Skeletal muscle satellite cell (primary cell): ENCODE results near the gene DCLK2.
A peak's percentile ranks its signal among the peaks of the same experiment; 100 is the strongest.

ENCODE experiments used
- H3K27me3 ChIP-seq: 2 replicates; pipeline ENCODE4 v1.7.0; 2013; ENCODE audit warnings: low read length; ENCODE audit not compliant: control insufficient read depth, insufficient read depth
- H3K36me3 ChIP-seq: 2 replicates; pipeline ENCODE4 v1.7.0; 2013; ENCODE audit warnings: mild to moderate bottlenecking, control low read depth, low read length; ENCODE audit not compliant: insufficient read depth
- H3K4me1 ChIP-seq: 2 replicates; pipeline ENCODE4 v1.7.0; 2013; ENCODE audit warnings: low read length; ENCODE audit not compliant: control insufficient read depth, insufficient read depth
- H3K4me2 ChIP-seq: 2 replicates; pipeline ENCODE4 v1.7.0; 2013; ENCODE audit warnings: mild to moderate bottlenecking, low read length
- H3K4me3 ChIP-seq: 2 replicates; pipeline ENCODE4 v1.7.0; 2013; ENCODE audit warnings: low read length
- H3K9ac ChIP-seq: 2 replicates; pipeline ENCODE4 v1.7.0; 2013; ENCODE audit warnings: mild to moderate bottlenecking, low read depth, low read length, moderate library complexity
- H3K9me3 ChIP-seq: replicated peaks from 2 replicates; pipeline ENCODE4 v1.7.0; 2013; ENCODE audit warnings: mild to moderate bottlenecking, control low read depth, low read length

DCLK2 gene

GRCh38 chr4:150280975-150281374 is 202.7 kb downstream of the DCLK2 start:
- no peaks in the 10 kb centered on the region for H3K27me3 ChIP-seq
- H3K4me2 ChIP-seq, result peak overlapping the region; percentile 65
- no peaks in the 10 kb centered on the region for H3K9me3 ChIP-seq
- H3K4me3 ChIP-seq, result no peak overlapping the region
- peaks cover 38% of the 10 kb centered on the region for H3K4me1 ChIP-seq
- peak overlapping the region; percentile 40 for H3K9ac ChIP-seq
- no peaks in the 10 kb centered on the region for H3K36me3 ChIP-seq

DNA sequence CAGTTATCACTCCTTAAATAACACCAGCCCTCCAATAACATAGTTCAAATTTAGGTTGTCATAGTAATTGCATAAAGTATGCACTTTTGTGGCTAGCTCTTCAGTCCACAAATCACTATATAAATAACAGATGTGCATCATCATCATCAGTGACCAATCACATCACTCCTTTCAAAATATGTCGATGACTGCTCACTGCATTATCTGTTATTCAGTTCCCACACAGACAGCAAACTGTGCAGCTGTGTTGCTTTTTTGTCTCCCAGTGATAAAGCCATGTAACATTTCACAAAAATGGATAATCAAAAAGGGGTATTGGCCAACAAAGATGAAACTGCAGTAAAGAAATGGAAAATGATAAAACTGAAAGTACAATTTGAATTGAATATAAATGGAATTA is 205.4 kb downstream of the DCLK2 start:
- Histone ChIP-seq H3K27me3 (no peaks in the 10 kb centered on the region), H3K9me3 (no peaks in the 10 kb centered on the region), H3K36me3 (no peaks in the 10 kb centered on the region), H3K4me1 (peaks cover 38% of the 10 kb centered on the region), H3K9ac (peak overlapping the region; percentile 76), H3K4me3 (peak overlapping the region; percentile 32), H3K4me2 (peak overlapping the region; percentile 69)

GRCh38 chr4:150286656-150287055 is 208.4 kb downstream of the DCLK2 start:
- H3K4me2 ChIP-seq, result no peak overlapping the region
- H3K36me3 ChIP-seq, result no peaks in the 10 kb centered on the region
- peaks cover 18% of the 10 kb centered on the region for H3K4me1 ChIP-seq
- no peak overlapping the region for H3K9ac ChIP-seq
- H3K27me3 ChIP-seq, result no peaks in the 10 kb centered on the region
- no peaks in the 10 kb centered on the region for H3K9me3 ChIP-seq
- no peak overlapping the region for H3K4me3 ChIP-seq

GRCh38 chr4:150289198-150289597 is 211.0 kb downstream of the DCLK2 start:
- Histone ChIP-seq H3K27me3 (no peaks in the 10 kb centered on the region), H3K4me2 (no peak overlapping the region), H3K4me3 (no peak overlapping the region), H3K9me3 (no peaks in the 10 kb centered on the region), H3K4me1 (peaks cover 4% of the 10 kb centered on the region), H3K36me3 (no peaks in the 10 kb centered on the region), H3K9ac (no peak overlapping the region)

- H3K27me3 ChIP-seq, result no peaks in the 10 kb centered on the region
- no peaks in the 10 kb centered on the region for H3K36me3 ChIP-seq
- no peaks in the 10 kb centered on the region for H3K4me1 ChIP-seq
- no peaks in the 10 kb centered on the region for H3K9me3 ChIP-seq
- no peak overlapping the region for H3K9ac ChIP-seq
- H3K4me2 ChIP-seq, result no peak overlapping the region
- H3K4me3 ChIP-seq, result no peak overlapping the region
These were observed 211.6 kb downstream of the DCLK2 start for GRCh38 chr4:150289881-150290280.

GRCh38 chr4:150297861-150298474 is 219.7 kb downstream of the DCLK2 start:
- H3K9me3 ChIP-seq, result no peaks in the 10 kb centered on the region
- no peak overlapping the region for H3K4me2 ChIP-seq
- H3K36me3 ChIP-seq, result no peaks in the 10 kb centered on the region

DNA sequence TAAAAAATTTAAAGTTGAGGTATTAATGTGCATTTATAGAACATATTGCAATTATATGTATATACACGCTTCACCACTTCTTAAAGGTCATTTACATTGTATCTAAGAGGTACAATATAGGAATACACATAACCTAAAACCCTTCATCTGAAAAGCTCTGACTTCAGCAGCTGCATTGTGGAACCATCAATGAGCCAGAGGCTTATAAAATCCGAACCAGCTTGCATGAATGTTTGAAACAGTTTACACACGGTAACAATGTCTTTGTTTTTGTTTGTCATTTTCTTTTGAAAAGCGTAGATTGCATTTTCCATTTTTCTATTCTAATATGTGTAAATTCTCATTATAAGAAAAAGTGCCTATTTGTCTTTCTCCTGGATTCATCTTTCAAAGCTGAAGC is 221.6 kb downstream of the DCLK2 start:
- peaks cover 15% of the 10 kb centered on the region for H3K4me1 ChIP-seq
- H3K4me3 ChIP-seq, result no peak overlapping the region
- H3K9ac ChIP-seq, result no peak overlapping the region
- H3K27me3 ChIP-seq, result no peaks in the 10 kb centered on the region
- no peaks in the 10 kb centered on the region for H3K9me3 ChIP-seq
- H3K4me2 ChIP-seq, result no peak overlapping the region
- H3K36me3 ChIP-seq, result no peaks in the 10 kb centered on the region

More at GRCh38 chr4:150297861-150298474, 219.7 kb downstream of the DCLK2 start:
- Histone ChIP-seq H3K4me3 (no peak overlapping the region), H3K9ac (no peak overlapping the region), H3K4me1 (peaks cover 12% of the 10 kb centered on the region), H3K27me3 (no peaks in the 10 kb centered on the region)

DNA sequence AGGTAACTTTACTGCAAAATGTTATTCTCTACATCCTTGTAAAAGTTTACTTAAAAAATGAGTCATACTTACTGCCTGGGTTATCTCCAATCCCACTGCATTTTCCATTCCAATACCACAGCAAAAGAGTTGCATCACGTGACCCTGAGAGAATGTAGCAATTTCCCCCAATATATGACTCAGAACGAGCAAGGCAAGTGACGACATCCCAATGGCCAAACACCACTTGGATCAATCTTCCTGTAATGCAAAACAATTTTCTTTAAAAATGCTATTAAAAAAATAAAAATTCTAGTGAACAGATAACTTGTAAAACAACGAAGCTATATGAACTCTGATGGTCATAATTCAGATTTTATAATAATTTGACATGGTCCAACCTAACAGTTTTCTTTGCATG is 224.3 kb downstream of the DCLK2 start:
- Histone ChIP-seq H3K4me2 (no peak overlapping the region), H3K4me1 (peaks cover 35% of the 10 kb centered on the region), H3K36me3 (no peaks in the 10 kb centered on the region), H3K27me3 (no peaks in the 10 kb centered on the region), H3K9ac (no peak overlapping the region), H3K4me3 (no peak overlapping the region), H3K9me3 (no peaks in the 10 kb centered on the region)

- H3K4me3 ChIP-seq, result no peak overlapping the region
- no peaks in the 10 kb centered on the region for H3K36me3 ChIP-seq
- H3K9me3 ChIP-seq, result no peaks in the 10 kb centered on the region
- peaks cover 64% of the 10 kb centered on the region for H3K4me1 ChIP-seq
- no peaks in the 10 kb centered on the region for H3K27me3 ChIP-seq
- H3K4me2 ChIP-seq, result peak overlapping the region; percentile 65
- H3K9ac ChIP-seq, result peak overlapping the region; percentile 59
These were observed 227.8 kb downstream of the DCLK2 start for GRCh38 chr4:150305995-150306394.

- H3K4me2 ChIP-seq, result no peak overlapping the region
- H3K36me3 ChIP-seq, result no peaks in the 10 kb centered on the region
- no peaks in the 10 kb centered on the region for H3K27me3 ChIP-seq
- H3K4me3 ChIP-seq, result no peak overlapping the region
- H3K4me1 ChIP-seq, result peaks cover 62% of the 10 kb centered on the region
- no peaks in the 10 kb centered on the region for H3K9me3 ChIP-seq
- peak overlapping the region; percentile 59 for H3K9ac ChIP-seq
These were observed 228.5 kb downstream of the DCLK2 start for GRCh38 chr4:150306719-150307118.
